UCSD-AML1 (cell line): ENCODE results near the gene GPR183.

Experiments
- DNase-seq: peaks from one replicate; lab custom pipeline; 2025; ENCODE audit not compliant: unreplicated experiment; lab: John Stamatoyannopoulos, UW

Gene GPR183

DNA sequence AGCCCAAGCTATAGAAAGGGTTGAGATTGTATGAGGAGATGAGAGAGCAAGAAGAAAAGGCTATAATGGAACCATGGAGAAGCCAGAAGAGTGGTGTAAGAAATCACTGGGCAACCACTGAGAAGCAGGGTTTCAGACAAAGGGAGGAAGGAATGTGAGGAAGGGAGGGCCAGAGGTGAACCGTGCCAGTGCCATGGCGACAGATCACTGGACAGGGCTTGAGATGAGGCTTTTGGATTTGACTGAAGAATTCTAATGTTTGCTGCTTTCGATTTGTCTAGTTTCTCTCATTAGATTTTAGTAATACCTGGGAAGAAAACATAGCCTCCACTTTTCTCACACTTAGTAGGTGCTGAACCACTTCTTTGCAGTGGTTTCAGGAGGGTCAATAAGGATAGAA lies 6.3 kb upstream of the GPR183 start:
- DNase-seq = no peak

GRCh38 chr13:99312493-99312883 lies 5.3 kb upstream of the GPR183 start:
- DNase-seq = peak; percentile 58

DNA sequence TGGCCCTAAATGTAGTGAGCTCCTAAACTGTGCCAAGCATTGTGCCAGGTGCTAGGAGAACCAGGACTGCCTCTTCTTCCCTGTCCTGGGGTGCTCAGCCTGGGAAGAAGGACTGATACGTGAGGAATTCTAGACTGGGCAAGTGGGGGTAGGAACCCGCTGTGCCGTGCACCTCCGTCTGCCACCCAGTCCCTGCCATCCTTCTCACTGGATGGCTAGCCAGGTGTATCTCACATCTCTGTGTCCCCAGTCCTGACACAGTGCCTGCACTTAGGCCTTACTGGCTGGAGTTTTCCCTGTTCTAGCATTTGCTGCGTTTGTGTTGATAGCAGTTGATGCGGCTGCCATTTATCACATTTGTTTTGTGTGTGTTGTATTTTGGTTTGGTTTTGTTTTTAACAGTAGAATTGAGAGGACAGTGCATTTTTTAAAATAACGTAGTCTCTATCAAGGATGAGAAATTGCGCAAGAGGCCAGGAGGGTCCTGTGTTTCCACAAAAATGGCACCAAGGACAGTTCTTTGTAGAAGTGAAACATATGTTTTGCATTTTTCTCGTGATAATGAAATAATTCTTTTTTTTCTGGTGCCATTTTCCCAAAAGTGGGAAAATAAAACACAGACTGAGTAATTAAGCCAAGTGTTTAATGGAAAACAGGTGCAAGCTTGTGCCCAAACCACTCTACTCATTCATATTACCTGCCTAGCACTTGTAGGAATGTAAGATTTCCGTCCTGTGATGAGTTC lies 4.7 kb upstream of the GPR183 start:
- no peak for DNase-seq

- DNase-seq = no peak
Observed at GRCh38 chr13:99311137-99311536, 3.9 kb upstream of the GPR183 start.

GRCh38 chr13:99310382-99311031 lies 3.3 kb upstream of the GPR183 start:
- no peak for DNase-seq

DNA sequence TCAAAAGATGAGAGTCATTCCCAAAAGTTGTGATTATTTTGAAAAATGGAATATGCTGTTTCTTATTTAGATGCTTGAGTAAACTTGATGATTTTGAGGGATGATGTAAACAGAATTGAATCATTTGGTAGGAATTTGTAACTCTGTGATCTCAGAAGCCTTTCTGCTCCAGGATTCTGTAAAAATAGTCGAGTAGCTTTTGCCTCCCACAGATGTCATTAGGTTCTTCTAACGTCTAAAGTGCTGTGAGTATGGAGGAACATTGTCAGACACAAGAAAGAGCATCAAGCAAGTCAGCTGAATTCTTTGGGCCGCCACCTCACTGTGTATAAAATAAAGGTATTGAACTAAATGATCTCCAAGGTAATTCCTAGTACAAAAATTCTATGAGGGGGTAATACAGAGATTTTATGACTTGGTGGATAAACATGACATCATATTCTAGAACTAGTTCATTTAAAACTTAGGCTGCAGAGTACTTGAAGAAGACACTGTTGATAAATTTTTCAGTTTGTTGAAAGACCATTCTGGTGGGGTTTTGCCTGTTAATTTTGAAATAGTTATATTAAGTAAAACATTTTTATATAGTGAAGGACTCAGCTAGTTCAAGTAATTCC lies 1.4 kb upstream of the GPR183 start:
- no peak for DNase-seq

DNA sequence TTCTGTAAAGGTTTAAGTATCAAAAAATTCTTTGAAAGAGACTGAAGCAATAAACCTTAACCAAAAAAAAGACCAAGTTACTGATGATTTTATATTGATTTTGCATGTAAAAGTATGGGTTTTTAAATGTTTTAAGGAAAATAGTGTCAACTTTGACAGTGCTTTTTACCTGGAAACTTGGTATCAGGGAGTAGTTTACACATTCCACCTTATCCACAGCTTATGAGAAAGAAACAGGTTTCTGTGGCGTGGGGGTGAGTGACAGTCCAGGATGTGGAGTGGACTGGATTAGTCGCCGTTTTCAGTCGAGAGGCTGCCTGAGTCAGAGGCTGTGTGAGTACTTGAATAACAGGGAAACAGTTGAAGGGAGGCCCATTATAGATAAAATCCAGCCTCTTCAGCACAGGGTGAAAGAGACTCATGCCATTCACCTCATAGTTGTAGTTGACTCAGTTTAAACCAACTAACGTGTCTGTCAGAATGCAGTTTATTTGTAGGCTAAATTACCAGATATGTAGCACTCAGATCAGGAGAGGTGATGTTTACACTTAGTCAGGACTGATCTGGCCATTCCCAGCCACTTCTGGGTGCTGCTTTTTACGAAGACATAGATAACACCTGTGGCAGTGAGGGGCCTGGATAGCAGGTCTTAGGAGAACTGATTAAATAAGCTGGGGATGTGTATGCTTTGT lies 595 bp upstream of the GPR183 start:
- peak; percentile 47 for DNase-seq

GRCh38 chr13:99305566-99305965 lies 1.6 kb downstream of the GPR183 start:
- no peak for DNase-seq

- no peak for DNase-seq
Observed at GRCh38 chr13:99305158-99305557, 2.0 kb downstream of the GPR183 start.

DNA sequence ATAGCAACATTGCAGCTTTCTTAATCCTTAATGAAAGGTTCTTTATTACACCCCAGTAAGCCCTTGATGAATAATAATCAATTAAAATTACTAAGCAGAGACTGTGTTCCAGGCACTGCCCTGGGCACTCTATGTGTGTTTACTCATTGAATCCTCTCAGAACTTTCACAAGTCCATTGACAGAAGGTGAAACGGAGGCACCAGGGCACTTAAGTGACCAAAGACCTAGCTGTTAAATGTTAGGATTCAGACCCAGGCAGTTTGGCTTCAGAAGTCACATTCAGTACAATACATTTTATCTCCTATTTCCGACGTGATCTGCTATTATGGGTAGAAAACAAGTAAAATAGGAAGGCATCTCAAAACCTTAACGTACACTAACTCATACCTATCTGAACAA lies 2.7 kb downstream of the GPR183 start:
- DNase-seq = no peak

DNA sequence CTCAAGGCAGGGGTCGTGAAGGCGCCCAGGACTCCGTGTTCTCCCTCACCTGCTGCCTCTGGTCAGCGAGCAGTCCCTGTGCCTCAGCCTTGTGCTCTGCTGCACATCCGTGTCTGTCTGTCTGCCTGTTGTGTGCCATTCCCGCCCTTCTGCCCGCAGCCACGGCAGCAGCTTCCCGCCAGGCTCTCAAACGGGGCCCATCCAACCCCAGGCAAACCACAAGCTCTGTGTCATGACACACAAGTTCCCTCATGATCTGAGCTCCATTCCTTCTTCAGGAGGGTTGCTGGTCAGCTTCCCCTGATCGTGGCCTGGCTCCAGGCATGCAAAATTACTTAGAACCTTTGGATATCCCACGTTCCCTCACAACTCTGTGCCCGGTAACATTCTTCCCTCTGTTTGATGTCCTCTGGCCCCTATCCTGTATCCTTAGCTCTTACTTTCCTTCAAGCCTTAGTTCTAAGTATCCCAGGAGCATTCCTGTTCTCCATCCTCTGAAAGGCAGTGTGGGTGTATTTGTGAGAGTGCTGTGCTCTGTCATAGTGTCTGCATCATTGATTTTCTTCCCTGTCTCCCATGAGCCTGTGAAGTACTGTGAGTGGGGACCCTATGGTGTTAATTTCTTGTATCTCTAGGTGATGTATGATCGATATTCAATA lies 3.2 kb downstream of the GPR183 start:
- DNase-seq = peak; percentile 36

GRCh38 chr13:99302637-99303505 lies 4.3 kb downstream of the GPR183 start:
- DNase-seq = no peak

- DNase-seq = no peak
Observed at GRCh38 chr13:99301913-99302636, 5.1 kb downstream of the GPR183 start.

GRCh38 chr13:99301056-99301838 lies 6.0 kb downstream of the GPR183 start:
- DNase-seq = no peak

DNA sequence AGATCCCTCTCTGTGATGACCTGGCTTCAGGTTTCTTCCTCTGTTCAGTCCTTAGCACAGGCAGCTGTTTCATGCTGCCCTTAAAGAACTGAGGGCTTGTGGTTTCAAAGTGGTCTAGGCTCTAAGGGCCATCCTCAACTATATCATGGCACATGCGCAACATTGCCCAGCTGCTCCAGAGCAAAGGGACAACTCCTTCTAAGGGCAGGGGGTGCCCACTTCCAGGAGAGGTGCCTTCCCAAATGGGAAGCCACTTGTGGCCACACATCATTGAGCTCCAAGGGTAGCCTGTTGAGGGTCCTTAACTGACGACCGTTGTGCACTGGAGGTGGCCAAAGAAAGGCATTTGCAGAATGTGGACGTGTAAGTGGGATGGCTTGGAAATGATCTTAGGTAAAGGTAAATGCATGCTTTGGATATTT lies 7.3 kb downstream of the GPR183 start:
- no peak for DNase-seq

DNA sequence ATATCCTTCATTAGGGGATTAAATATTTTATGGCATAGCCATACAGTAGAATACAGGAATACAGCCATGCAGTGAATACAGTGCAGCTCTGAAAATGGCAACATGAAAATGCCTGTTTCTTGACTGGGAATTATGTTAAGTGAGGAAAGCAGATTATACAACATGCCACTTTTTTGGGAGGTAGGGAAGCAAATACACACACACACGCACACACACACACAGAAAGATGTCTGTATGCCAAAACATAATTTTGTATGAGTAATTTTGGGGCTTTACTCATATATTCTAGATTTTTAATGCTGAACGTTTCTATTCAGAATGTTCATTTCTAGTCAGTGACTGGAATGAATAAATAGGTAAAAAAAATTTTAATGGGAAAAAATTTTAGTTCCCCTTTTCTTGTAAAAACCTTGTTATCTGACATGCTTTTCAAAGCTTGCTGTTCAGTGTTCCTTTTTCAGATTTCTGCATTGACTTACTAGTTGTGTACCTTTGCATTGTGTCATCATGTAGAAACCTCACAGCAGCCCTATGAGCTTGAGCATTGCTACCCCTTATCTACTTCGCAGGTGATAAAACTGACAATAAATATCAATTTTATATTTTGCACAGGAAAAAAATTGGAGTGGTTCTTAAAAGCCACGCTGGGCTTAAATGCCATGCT lies 7.8 kb downstream of the GPR183 start:
- no peak for DNase-seq

DNA sequence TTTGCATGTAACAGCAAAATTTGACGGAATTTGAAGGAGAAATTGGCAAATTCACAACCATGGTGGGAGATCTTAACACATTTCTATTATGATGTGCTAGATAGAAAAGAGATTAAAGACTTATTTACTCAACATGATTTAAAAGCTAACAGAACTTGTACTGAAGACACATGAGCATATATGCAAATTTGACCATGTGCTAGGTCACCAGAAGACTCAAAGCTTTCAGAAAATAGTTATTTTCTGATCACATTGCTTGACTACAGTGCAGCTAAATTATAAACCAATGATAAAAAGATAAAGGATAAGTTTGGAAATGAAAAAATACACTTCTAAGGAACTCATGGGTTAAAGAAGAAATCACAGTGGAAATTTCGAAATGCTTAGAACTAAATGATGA lies 9.1 kb downstream of the GPR183 start:
- DNase-seq = no peak

- DNase-seq = no peak
Observed at GRCh38 chr13:99297331-99297730, 9.9 kb downstream of the GPR183 start.
